Thyroid gland (tissue), 4 donors: Measurements from ENCODE around the gene ABHD8. TPM values are rescaled to one million over a fixed set of nuclear protein-coding genes. Genes with fewer than 3 reads are reported as not detected.

Experiments
- DNase-seq, 2 donors: peaks; one replicate each; pipeline ENCODE4 v3.0.0-alpha.2; 2019
- H3K27ac ChIP-seq, 3 donors: fragments of 200-600 bp; sonication (generic); 1 replicate in 2 of 3; 2 replicates in 1 of 3; pipeline ENCODE4 v1.5.1; 2016 to 2019; ENCODE audit warnings: mild to moderate bottlenecking in 1 of 3, moderate library complexity in 1 of 3
- H3K27me3 ChIP-seq: fragments of 200-600 bp; sonication (generic); one replicate; pipeline ENCODE4 v1.5.1; 2019
- H3K36me3 ChIP-seq, 2 donors: fragments of 200-600 bp; sonication (generic); one replicate each; pipeline ENCODE4 v1.5.1; 2016 to 2019
- H3K4me1 ChIP-seq, 2 donors: fragments of 200-600 bp; sonication (generic); one replicate each; pipeline ENCODE4 v1.5.1; 2017 to 2019
- H3K4me3 ChIP-seq, 3 donors: fragments of 200-600 bp; sonication (generic); replicated peaks in 1 of 3; 1 replicate in 2 of 3; 2 replicates in 1 of 3; pipeline ENCODE4 v1.5.1; 2016; ENCODE audit warnings: mild to moderate bottlenecking in 1 of 3
- H3K9me3 ChIP-seq: fragments of 200-600 bp; sonication (generic); one replicate; pipeline ENCODE4 v1.5.1; 2017
- POLR2A ChIP-seq, 2 donors: fragments of 450-650 bp; IDR thresholded peaks; one replicate each; pipeline ENCODE4 v1.6.1; 2017; ENCODE audit warnings: antibody characterized with exemption in 2 of 2, mild to moderate bottlenecking in 2 of 2, moderate library complexity in 1 of 2
- WGBS, 2 donors: methylation state at CpG; one replicate each; pipeline ENCODE4 v1.1.5; 2017; 5-methylcytosine and 5-hydroxymethylcytosine counted together
- intact Hi-C: fragments of 100-400 bp; cut with DNase I; formaldehyde crosslinking; loops from one replicate; pipeline ENCODE4 v1.15.1; 2023
- total RNA-seq, 4 donors: library from RNA; depleted of rRNA; stranded (reverse); fragments of >200 nt; gene quantifications; one replicate each; pipeline ENCODE4 v1.2.3, GENCODE V29; 2016
- TF ChIP-seq, protein P1 (sequence below), 6 experiments: fragments of 200-600 bp in 3 of 6; fragments of 450-650 bp in 3 of 6; sonication (generic) in 3 of 6; IDR thresholded peaks; one replicate each; pipeline ENCODE4 v1.5.1; 2016 to 2019; ENCODE audit warnings: antibody characterized with exemption in 6 of 6, mild to moderate bottlenecking in 2 of 6, inconsistent platforms in 1 of 6, moderate library complexity in 1 of 6

The ABHD8 gene, protein sequence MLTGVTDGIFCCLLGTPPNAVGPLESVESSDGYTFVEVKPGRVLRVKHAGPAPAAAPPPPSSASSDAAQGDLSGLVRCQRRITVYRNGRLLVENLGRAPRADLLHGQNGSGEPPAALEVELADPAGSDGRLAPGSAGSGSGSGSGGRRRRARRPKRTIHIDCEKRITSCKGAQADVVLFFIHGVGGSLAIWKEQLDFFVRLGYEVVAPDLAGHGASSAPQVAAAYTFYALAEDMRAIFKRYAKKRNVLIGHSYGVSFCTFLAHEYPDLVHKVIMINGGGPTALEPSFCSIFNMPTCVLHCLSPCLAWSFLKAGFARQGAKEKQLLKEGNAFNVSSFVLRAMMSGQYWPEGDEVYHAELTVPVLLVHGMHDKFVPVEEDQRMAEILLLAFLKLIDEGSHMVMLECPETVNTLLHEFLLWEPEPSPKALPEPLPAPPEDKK
- total RNA-seq = 10 to 100 TPM; 14.4 to 31.2 (median 23.3) TPM

DNA sequence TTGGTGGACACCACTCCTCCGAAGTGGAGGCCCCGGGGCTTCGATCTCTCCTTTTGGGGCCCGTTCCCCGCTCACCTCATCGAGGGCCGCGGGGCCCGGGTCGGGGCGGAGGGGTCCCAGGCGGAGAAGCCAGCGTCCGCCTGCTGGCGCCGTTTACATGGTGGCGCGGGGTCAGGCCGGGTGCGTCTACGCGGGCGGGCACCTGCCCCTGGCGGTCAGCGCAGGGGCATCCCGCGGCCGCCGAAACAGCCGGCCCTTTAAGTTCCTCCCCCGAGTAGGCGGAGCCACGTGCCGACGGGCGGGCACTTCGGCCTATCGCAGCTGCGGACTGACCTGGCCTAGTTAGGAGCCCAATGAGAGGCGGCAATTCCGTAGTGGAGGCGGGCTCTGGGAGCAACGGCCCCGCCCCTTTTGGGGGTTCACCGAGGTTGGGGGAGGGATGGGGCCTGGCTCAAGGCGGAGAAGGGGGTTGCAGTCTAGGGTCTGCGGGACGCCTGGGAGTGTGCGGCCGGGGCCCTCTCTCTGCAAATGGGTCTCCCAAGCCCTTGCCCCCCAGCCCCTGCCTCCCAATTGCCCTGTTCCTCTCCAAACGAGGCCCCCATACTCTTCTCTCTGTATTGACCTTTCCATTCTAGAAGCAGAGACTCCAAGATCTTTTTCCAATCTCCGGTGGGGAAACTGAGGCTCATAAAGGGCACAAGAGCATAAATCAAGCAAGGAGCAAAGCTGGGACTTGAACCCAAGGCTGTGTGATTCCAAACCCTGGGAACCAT, at the start of gene ABHD8:
Gene ABHD8 (minus strand): TSS at position 259 of the 773 bp plus-strand sequence. CDS start 1,809 bp downstream, outside the sequence.
- TF ChIP-seq, protein P1, sequence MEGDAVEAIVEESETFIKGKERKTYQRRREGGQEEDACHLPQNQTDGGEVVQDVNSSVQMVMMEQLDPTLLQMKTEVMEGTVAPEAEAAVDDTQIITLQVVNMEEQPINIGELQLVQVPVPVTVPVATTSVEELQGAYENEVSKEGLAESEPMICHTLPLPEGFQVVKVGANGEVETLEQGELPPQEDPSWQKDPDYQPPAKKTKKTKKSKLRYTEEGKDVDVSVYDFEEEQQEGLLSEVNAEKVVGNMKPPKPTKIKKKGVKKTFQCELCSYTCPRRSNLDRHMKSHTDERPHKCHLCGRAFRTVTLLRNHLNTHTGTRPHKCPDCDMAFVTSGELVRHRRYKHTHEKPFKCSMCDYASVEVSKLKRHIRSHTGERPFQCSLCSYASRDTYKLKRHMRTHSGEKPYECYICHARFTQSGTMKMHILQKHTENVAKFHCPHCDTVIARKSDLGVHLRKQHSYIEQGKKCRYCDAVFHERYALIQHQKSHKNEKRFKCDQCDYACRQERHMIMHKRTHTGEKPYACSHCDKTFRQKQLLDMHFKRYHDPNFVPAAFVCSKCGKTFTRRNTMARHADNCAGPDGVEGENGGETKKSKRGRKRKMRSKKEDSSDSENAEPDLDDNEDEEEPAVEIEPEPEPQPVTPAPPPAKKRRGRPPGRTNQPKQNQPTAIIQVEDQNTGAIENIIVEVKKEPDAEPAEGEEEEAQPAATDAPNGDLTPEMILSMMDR (IDR thresholded peaks at IDR 0.05) = peak; percentile 49 to 86 (median 70)
- peak in 1 of 2 donors; percentile 79 for TF ChIP-seq POLR2A (IDR thresholded peaks at IDR 0.05)
- H3K27me3 ChIP-seq = no peaks in the 10 kb centered on the region
- H3K27ac ChIP-seq = peak within 1 kb of the TSS; percentile 64 to 91 (median 90)
- peak; percentile 96 to 98 for DNase-seq
- H3K36me3 ChIP-seq = peaks cover 0 to 2% of the 10 kb centered on the region in 2 donors
- H3K9me3 ChIP-seq = no peaks in the 10 kb centered on the region
- H3K4me3 ChIP-seq = peak within 1 kb of the TSS in 2 of 3 donors; percentile 17 to 75
- H3K4me1 ChIP-seq = peaks cover 36 to 37% of the 10 kb centered on the region in 2 donors
- 2 to 4% methylated on average over 7 to 19 of the region's 52 CpGs for WGBS, 2 donors
- intact Hi-C loops = no loop called here

DNA sequence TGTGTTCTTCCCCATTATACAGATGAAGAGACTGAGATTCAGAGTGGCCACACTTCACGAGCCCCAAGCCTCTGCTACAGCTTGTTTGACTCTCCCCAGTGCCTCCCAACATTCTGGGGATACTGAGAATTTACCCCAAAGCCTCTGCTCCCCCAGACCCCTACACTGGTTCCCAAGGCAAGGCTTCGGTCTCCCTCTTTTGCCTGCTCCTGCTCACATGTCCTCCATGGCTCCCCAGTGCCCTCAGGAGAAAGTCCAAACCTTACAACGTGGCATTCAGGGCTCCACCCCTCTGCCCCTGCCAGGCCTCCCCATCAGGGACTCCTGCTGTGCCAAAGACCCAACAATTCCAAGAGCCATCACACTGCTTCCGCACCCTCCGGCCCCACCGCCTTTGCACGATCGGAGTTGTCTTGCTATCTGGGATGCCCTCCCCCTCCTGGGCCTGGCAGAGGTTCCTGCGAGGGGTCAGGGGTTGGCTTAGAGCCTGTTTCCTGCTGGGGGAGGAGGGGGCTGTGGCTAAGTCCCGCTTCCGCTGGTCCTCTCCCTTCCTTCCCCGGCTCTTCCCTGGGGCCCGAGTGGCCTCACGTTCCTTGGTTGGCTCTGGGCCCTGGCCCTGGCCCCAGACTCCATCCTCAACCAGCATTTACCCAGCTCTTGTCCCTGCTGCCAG, 49.5 kb upstream of the ABHD8 start:
- peaks cover 0 to 18% of the 10 kb centered on the region in 2 donors for H3K4me1 ChIP-seq
- H3K9me3 ChIP-seq = no peaks in the 10 kb centered on the region
- 38 to 50% methylated on average over 13 to 14 of the region's 14 CpGs for WGBS, 2 donors
- no peak for TF ChIP-seq POLR2A (IDR thresholded peaks at IDR 0.05)
- TF ChIP-seq, protein P1 (IDR thresholded peaks at IDR 0.05) = no peak
- intact Hi-C loops = no loop called here
- H3K4me3 ChIP-seq = no peak overlapping the region
- no peaks in the 10 kb centered on the region for H3K27me3 ChIP-seq
- no peak overlapping the region for H3K27ac ChIP-seq
- no peaks in the 10 kb centered on the region for H3K36me3 ChIP-seq
- DNase-seq = no peak

DNA sequence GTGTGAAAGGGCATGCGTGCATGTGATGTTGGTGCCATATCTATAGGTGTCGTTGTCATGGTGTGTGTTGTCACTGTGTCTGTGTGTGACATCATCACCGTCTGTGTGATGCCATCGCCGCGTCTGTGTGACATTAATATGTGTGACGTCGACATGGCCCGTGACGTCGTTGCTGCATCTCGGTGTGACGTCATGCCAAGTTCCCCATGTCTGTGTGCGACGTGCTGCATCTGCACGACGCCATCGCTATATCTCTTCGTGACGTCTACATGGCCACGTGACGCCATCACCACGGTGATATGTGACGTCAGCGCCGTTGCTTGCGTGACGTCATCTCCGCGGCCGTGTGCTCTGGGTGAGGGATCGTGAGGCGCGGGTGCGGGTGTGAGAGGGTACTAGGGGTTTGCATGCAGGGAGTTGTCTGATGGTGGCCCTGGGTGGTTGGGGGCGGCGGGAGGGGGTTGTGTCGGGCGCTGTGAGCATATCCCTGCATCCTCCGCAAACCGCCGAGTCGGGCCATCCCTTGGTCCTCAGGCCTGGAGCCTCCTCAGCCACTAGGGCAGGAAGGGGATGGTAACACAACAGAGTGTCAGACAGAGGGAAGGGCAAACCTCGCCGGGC, 48.7 kb upstream of the ABHD8 start:
- no peak for DNase-seq
- intact Hi-C loops = no loop called here
- no peak overlapping the region for H3K4me3 ChIP-seq
- H3K9me3 ChIP-seq = no peaks in the 10 kb centered on the region
- H3K27me3 ChIP-seq = no peaks in the 10 kb centered on the region
- H3K4me1 ChIP-seq = peaks cover 0 to 22% of the 10 kb centered on the region in 2 donors
- 89 to 93% methylated on average over 39 to 43 of the region's 45 CpGs for WGBS, 2 donors
- no peaks in the 10 kb centered on the region for H3K36me3 ChIP-seq
- H3K27ac ChIP-seq = no peak overlapping the region
- TF ChIP-seq, protein P1 (IDR thresholded peaks at IDR 0.05) = no peak
- TF ChIP-seq POLR2A (IDR thresholded peaks at IDR 0.05) = no peak

DNA sequence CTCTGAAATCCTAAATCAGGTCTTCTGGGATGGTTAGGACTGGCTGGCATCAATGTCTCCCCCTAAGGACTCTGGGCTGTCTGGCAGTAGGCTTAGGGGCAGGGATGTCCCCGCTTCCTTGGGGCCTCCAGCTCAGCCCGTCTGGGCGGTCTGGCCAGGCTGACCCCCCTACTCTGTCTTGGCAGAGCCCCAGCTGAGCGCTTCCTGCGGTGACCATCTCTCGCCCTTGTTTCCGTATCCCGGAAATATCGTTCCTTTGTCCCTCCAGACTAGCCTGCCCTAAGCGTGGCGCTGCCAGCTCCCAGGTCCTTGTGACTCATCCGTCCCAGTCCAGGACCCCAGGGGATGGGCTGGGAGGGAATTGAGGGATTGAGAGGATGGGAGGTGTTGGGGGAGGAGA, 45.5 kb upstream of the ABHD8 start:
- peaks cover 0 to 26% of the 10 kb centered on the region in 2 donors for H3K4me1 ChIP-seq
- H3K4me3 ChIP-seq = no peak overlapping the region
- intact Hi-C loops = loop anchor here (5.0 kb wide), 2 partner anchors 39 to 119 kb away; no protein-coding TSS in a partner anchor
- peak in 1 of 2 donors; percentile 29 for DNase-seq
- H3K27ac ChIP-seq = peak overlapping the region in 2 of 3 donors; percentile 14 to 65
- TF ChIP-seq, protein P1 (IDR thresholded peaks at IDR 0.05) = no peak
- TF ChIP-seq POLR2A (IDR thresholded peaks at IDR 0.05) = no peak
- H3K27me3 ChIP-seq = no peaks in the 10 kb centered on the region
- 4 to 9% methylated on average over 12 of the region's 12 CpGs for WGBS, 2 donors
- H3K36me3 ChIP-seq = no peaks in the 10 kb centered on the region
- no peaks in the 10 kb centered on the region for H3K9me3 ChIP-seq
